NCI-H2227 treated with DMSO at 0.1 percent for 48 hours (cell line): ENCODE results near the gene TSHZ1.

Experiments used
- DNase-seq: peaks from one replicate; lab custom pipeline; 2025; lab: John Stamatoyannopoulos, UW

TSHZ1 gene

GRCh38 chr18:75223687-75224347 is 13.2 kb downstream of the TSHZ1 start:
- peak; percentile 82 for DNase-seq

GRCh38 chr18:75226286-75226955 is 15.8 kb downstream of the TSHZ1 start:
- DNase-seq, result no peak

- no peak for DNase-seq
These were observed 16.3 kb downstream of the TSHZ1 start for GRCh38 chr18:75226956-75227316.

GRCh38 chr18:75227535-75228296 is 17.1 kb downstream of the TSHZ1 start:
- no peak for DNase-seq

- DNase-seq, result no peak
These were observed 18.4 kb downstream of the TSHZ1 start for GRCh38 chr18:75228967-75229366.

GRCh38 chr18:75229437-75229836 is 18.8 kb downstream of the TSHZ1 start:
- DNase-seq, result no peak

GRCh38 chr18:75230163-75231052 is 19.8 kb downstream of the TSHZ1 start:
- no peak for DNase-seq

- no peak for DNase-seq
These were observed 20.4 kb downstream of the TSHZ1 start for GRCh38 chr18:75231053-75231406.

GRCh38 chr18:75234901-75235300 is 24.3 kb downstream of the TSHZ1 start:
- DNase-seq, result no peak

GRCh38 chr18:75235896-75236295 is 25.3 kb downstream of the TSHZ1 start:
- no peak for DNase-seq

- DNase-seq, result no peak
These were observed 27.5 kb downstream of the TSHZ1 start for GRCh38 chr18:75238100-75238499.

GRCh38 chr18:75238786-75239185 is 28.2 kb downstream of the TSHZ1 start:
- no peak for DNase-seq

GRCh38 chr18:75240433-75240832 is 29.8 kb downstream of the TSHZ1 start:
- no peak for DNase-seq

- DNase-seq, result no peak
These were observed 31.1 kb downstream of the TSHZ1 start for GRCh38 chr18:75241705-75242104.

- DNase-seq, result no peak
These were observed 34.0 kb downstream of the TSHZ1 start for GRCh38 chr18:75244351-75245313.

GRCh38 chr18:75246721-75247610 is 36.4 kb downstream of the TSHZ1 start:
- DNase-seq, result no peak

GRCh38 chr18:75247611-75248421 is 37.2 kb downstream of the TSHZ1 start:
- DNase-seq, result peak; percentile 70

GRCh38 chr18:75248426-75249174 is 38.0 kb downstream of the TSHZ1 start:
- no peak for DNase-seq

GRCh38 chr18:75249175-75249518 is 38.5 kb downstream of the TSHZ1 start:
- no peak for DNase-seq
